Measurements from ENCODE around the gene MGAT3.

MGAT3 gene

GRCh38 chr22:39437791-39438704 is 18.8 kb upstream of the MGAT3 start:
- no peak for TF ChIP-seq CTCF (IDR thresholded peaks at IDR 0.05; ENCODE audit: insufficient read depth, low read depth, low read length, missing control alignments)
- H3K4me3 ChIP-seq (ENCODE audit: low read length) = peak overlapping the region; percentile 21
- no peak for DNase-seq (ENCODE audit: low read depth)

- DNase-seq (ENCODE audit: low read depth) = peak; percentile 71
- H3K4me3 ChIP-seq (ENCODE audit: low read length) = no peak overlapping the region
- TF ChIP-seq CTCF (IDR thresholded peaks at IDR 0.05; ENCODE audit: insufficient read depth, low read depth, low read length, missing control alignments) = no peak
Measured at GRCh38 chr22:39439170-39439569, 17.6 kb upstream of the MGAT3 start.

- DNase-seq (ENCODE audit: low read depth) = no peak
- no peak for TF ChIP-seq CTCF (IDR thresholded peaks at IDR 0.05; ENCODE audit: insufficient read depth, low read depth, low read length, missing control alignments)
- H3K4me3 ChIP-seq (ENCODE audit: low read length) = no peak overlapping the region
Measured at GRCh38 chr22:39443398-39443797, 13.4 kb upstream of the MGAT3 start.

GRCh38 chr22:39444247-39444800 is 12.5 kb upstream of the MGAT3 start:
- no peak for TF ChIP-seq CTCF (IDR thresholded peaks at IDR 0.05; ENCODE audit: insufficient read depth, low read depth, low read length, missing control alignments)
- DNase-seq (ENCODE audit: low read depth) = no peak
- no peak overlapping the region for H3K4me3 ChIP-seq (ENCODE audit: low read length)

- TF ChIP-seq CTCF (IDR thresholded peaks at IDR 0.05; ENCODE audit: insufficient read depth, low read depth, low read length, missing control alignments) = no peak
- no peak for DNase-seq (ENCODE audit: low read depth)
- no peak overlapping the region for H3K4me3 ChIP-seq (ENCODE audit: low read length)
Measured at GRCh38 chr22:39444937-39445465, 11.8 kb upstream of the MGAT3 start.

- no peak overlapping the region for H3K4me3 ChIP-seq (ENCODE audit: low read length)
- DNase-seq (ENCODE audit: low read depth) = no peak
- TF ChIP-seq CTCF (IDR thresholded peaks at IDR 0.05; ENCODE audit: insufficient read depth, low read depth, low read length, missing control alignments) = no peak
Measured at GRCh38 chr22:39445678-39446077, 11.1 kb upstream of the MGAT3 start.
